ENCODE measurements around the gene DBNDD2. TPM values are rescaled to one million over a fixed set of nuclear protein-coding genes. Genes with fewer than 3 reads are reported as not detected.

Gene DBNDD2
- total and polyA plus RNA-seq, 2 donors (not counting 1 experiment from before 2014, with no cell fraction given) = 4.8 to 51.8 TPM

GRCh38 chr20:45395114-45395415, 13.0 kb upstream of the DBNDD2 start:
- no peak overlapping the region for H3K4me2 ChIP-seq (ENCODE audit: extremely low read depth, insufficient read depth, low read length)
- no peaks in the 10 kb centered on the region for H3K4me1 ChIP-seq (ENCODE audit: control insufficient read depth, extremely low read depth, insufficient read depth, low read length)
- no peak overlapping the region for H3K4me3 ChIP-seq (replicated peaks in 1 of 4; ENCODE audit: control extremely low read depth in 1 of 4, insufficient read depth in 1 of 4, low read depth in 3 of 4, low read length in 4 of 4)

GRCh38 chr20:45399018-45399417, 9.1 kb upstream of the DBNDD2 start:
- no peaks in the 10 kb centered on the region for H3K27me3 ChIP-seq (ENCODE audit: control insufficient read depth, insufficient read depth, low read length)
- H3K27ac ChIP-seq (ENCODE audit: insufficient read depth, low read length) = no peak overlapping the region
- no peak overlapping the region for H3K4me3 ChIP-seq (replicated peaks in 1 of 4; ENCODE audit: control extremely low read depth in 1 of 4, insufficient read depth in 1 of 4, low read depth in 3 of 4, low read length in 4 of 4)
- H4K20me1 ChIP-seq (ENCODE audit: control insufficient read depth, extremely low read depth, insufficient read depth, low read length) = no peaks in the 10 kb centered on the region
- no peaks in the 10 kb centered on the region for H3K9me3 ChIP-seq (ENCODE audit: control insufficient read depth, insufficient read depth, low read depth, low read length)
- H3K9ac ChIP-seq (ENCODE audit: insufficient read depth, low read length) = no peak overlapping the region
- no peak for TF ChIP-seq EZH2 (IDR thresholded peaks at IDR 0.05; ENCODE audit: low read length, missing control alignments)
- TF ChIP-seq CTCF (conservative IDR thresholded peaks at IDR 0.05 in 1 of 2, IDR thresholded peaks at IDR 0.05 in 1 of 2; ENCODE audit: low read depth in 1 of 2, low read length in 2 of 2) = no peak
- H3K36me3 ChIP-seq (ENCODE audit: control insufficient read depth, insufficient read depth, low read length) = no peaks in the 10 kb centered on the region
- no peaks in the 10 kb centered on the region for H3K4me1 ChIP-seq (ENCODE audit: control insufficient read depth, extremely low read depth, insufficient read depth, low read length)
- no peak overlapping the region for H2AFZ ChIP-seq (ENCODE audit: low read length)
- H3K4me2 ChIP-seq (ENCODE audit: extremely low read depth, insufficient read depth, low read length) = no peak overlapping the region
- no peaks in the 10 kb centered on the region for H3K79me2 ChIP-seq (ENCODE audit: control insufficient read depth, insufficient read depth, low read length)
- DNase-seq (ENCODE audit: low read depth in 2 of 2) = no peak

More at GRCh38 chr20:45395114-45395415, 13.0 kb upstream of the DBNDD2 start:
- H4K20me1 ChIP-seq (ENCODE audit: control insufficient read depth, extremely low read depth, insufficient read depth, low read length) = no peaks in the 10 kb centered on the region
- H3K9ac ChIP-seq (ENCODE audit: insufficient read depth, low read length) = no peak overlapping the region
- H2AFZ ChIP-seq (ENCODE audit: low read length) = no peak overlapping the region
- no peaks in the 10 kb centered on the region for H3K27me3 ChIP-seq (ENCODE audit: control insufficient read depth, insufficient read depth, low read length)
- H3K36me3 ChIP-seq (ENCODE audit: control insufficient read depth, insufficient read depth, low read length) = no peaks in the 10 kb centered on the region
- H3K9me3 ChIP-seq (ENCODE audit: control insufficient read depth, insufficient read depth, low read depth, low read length) = no peaks in the 10 kb centered on the region
- H3K27ac ChIP-seq (ENCODE audit: insufficient read depth, low read length) = no peak overlapping the region
- TF ChIP-seq CTCF (conservative IDR thresholded peaks at IDR 0.05 in 1 of 2, IDR thresholded peaks at IDR 0.05 in 1 of 2; ENCODE audit: low read depth in 1 of 2, low read length in 2 of 2) = no peak
- TF ChIP-seq EZH2 (IDR thresholded peaks at IDR 0.05; ENCODE audit: low read length, missing control alignments) = no peak
- DNase-seq (ENCODE audit: low read depth in 2 of 2) = no peak
- no peaks in the 10 kb centered on the region for H3K79me2 ChIP-seq (ENCODE audit: control insufficient read depth, insufficient read depth, low read length)

- TF ChIP-seq CTCF (conservative IDR thresholded peaks at IDR 0.05 in 1 of 2, IDR thresholded peaks at IDR 0.05 in 1 of 2; ENCODE audit: low read depth in 1 of 2, low read length in 2 of 2) (no peak), EZH2 (IDR thresholded peaks at IDR 0.05; ENCODE audit: low read length, missing control alignments) (no peak)
Observed at GRCh38 chr20:45400346-45401031, 7.6 kb upstream of the DBNDD2 start.

More at GRCh38 chr20:45400346-45401031, 7.6 kb upstream of the DBNDD2 start:
- H3K9me3 ChIP-seq (ENCODE audit: control insufficient read depth, insufficient read depth, low read depth, low read length) = no peaks in the 10 kb centered on the region
- no peaks in the 10 kb centered on the region for H3K4me1 ChIP-seq (ENCODE audit: control insufficient read depth, extremely low read depth, insufficient read depth, low read length)
- no peak overlapping the region for H3K27ac ChIP-seq (ENCODE audit: insufficient read depth, low read length)
- no peak overlapping the region for H2AFZ ChIP-seq (ENCODE audit: low read length)
- DNase-seq (ENCODE audit: low read depth in 2 of 2) = no peak
- no peak overlapping the region for H3K4me3 ChIP-seq (replicated peaks in 1 of 4; ENCODE audit: control extremely low read depth in 1 of 4, insufficient read depth in 1 of 4, low read depth in 3 of 4, low read length in 4 of 4)
- no peaks in the 10 kb centered on the region for H3K36me3 ChIP-seq (ENCODE audit: control insufficient read depth, insufficient read depth, low read length)
- no peaks in the 10 kb centered on the region for H4K20me1 ChIP-seq (ENCODE audit: control insufficient read depth, extremely low read depth, insufficient read depth, low read length)
- H3K27me3 ChIP-seq (ENCODE audit: control insufficient read depth, insufficient read depth, low read length) = no peaks in the 10 kb centered on the region
- no peak overlapping the region for H3K4me2 ChIP-seq (ENCODE audit: extremely low read depth, insufficient read depth, low read length)
- no peak overlapping the region for H3K9ac ChIP-seq (ENCODE audit: insufficient read depth, low read length)
- no peaks in the 10 kb centered on the region for H3K79me2 ChIP-seq (ENCODE audit: control insufficient read depth, insufficient read depth, low read length)
